H9 (cell line): Measurements from ENCODE around the gene PTPRF. TPM values are rescaled to one million over a fixed set of nuclear protein-coding genes. Genes with fewer than 3 reads are reported as not detected.
"Not testable (repeated sequence)": the region's sequence is repeated elsewhere in the genome, so short reads cannot be mapped to it uniquely, and the experiment has no call there.

ENCODE experiments used
- DNase-seq: peaks from one replicate; pipeline ENCODE4 v3.0.0-alpha.2; 2017
- H2AFZ ChIP-seq: one replicate; pipeline ENCODE4 v1.6.1; 2013; ENCODE audit warnings: mild to moderate bottlenecking, low read length, control low read depth, moderate library complexity
- H2AK5ac ChIP-seq: 2 replicates; pipeline ENCODE4 v1.6.1; 2013; ENCODE audit warnings: low read length, control low read depth, mixed read lengths; ENCODE audit not compliant: insufficient read length
- H2BK120ac ChIP-seq: one replicate; pipeline ENCODE4 v1.6.1; 2013; ENCODE audit warnings: low read depth, mild to moderate bottlenecking, low read length, control low read depth, inconsistent platforms; ENCODE audit not compliant: poor library complexity, severe bottlenecking
- H2BK12ac ChIP-seq: 2 replicates; pipeline ENCODE4 v1.6.1; 2013; ENCODE audit warnings: low read length, control low read depth, mixed read lengths, low read depth; ENCODE audit not compliant: insufficient read length
- H2BK15ac ChIP-seq: 2 replicates; pipeline ENCODE4 v1.6.1; 2013; ENCODE audit warnings: low read depth, low read length, control low read depth
- H2BK20ac ChIP-seq: one replicate; pipeline ENCODE4 v1.6.1; 2013; ENCODE audit warnings: low read depth, mild to moderate bottlenecking, low read length, control low read depth, inconsistent platforms; ENCODE audit not compliant: poor library complexity, severe bottlenecking
- H2BK5ac ChIP-seq: 2 replicates; pipeline ENCODE4 v1.6.1; 2013; ENCODE audit warnings: low read length, control low read depth, mixed read lengths; ENCODE audit not compliant: insufficient read length
- H3K14ac ChIP-seq: 2 replicates; pipeline ENCODE4 v1.6.1; 2013; ENCODE audit warnings: low read length, control low read depth; ENCODE audit not compliant: insufficient read depth
- H3K18ac ChIP-seq: 2 replicates; pipeline ENCODE4 v1.6.1; 2013; ENCODE audit warnings: low read depth, mild to moderate bottlenecking, mixed read lengths, low read length, control low read depth; ENCODE audit not compliant: insufficient read length
- H3K23ac ChIP-seq: 2 replicates; pipeline ENCODE4 v1.6.1; 2013; ENCODE audit warnings: low read length, control low read depth, mixed read lengths, low read depth; ENCODE audit not compliant: insufficient read length
- H3K23me2 ChIP-seq: 2 replicates; pipeline ENCODE4 v1.6.1; 2013; ENCODE audit warnings: low read depth, mild to moderate bottlenecking, mixed read lengths, low read length, control low read depth; ENCODE audit not compliant: insufficient read length, poor library complexity, severe bottlenecking
- H3K27ac ChIP-seq: 2 replicates; pipeline ENCODE4 v1.5.1; 2013; ENCODE audit warnings: low read length, control low read depth, mixed read lengths, low read depth; ENCODE audit not compliant: insufficient read length
- H3K27me3 ChIP-seq: 2 replicates; pipeline ENCODE4 v1.6.1; 2013; ENCODE audit warnings: low read length, control low read depth, inconsistent platforms; ENCODE audit not compliant: insufficient read depth
- H3K4ac ChIP-seq: 2 replicates; pipeline ENCODE4 v1.6.1; 2013; ENCODE audit warnings: low read depth, mild to moderate bottlenecking, control low read depth, inconsistent platforms, low read length, moderate library complexity
- H3K4me1 ChIP-seq: 2 replicates; pipeline ENCODE4 v1.6.1; 2013; ENCODE audit warnings: low read length, control low read depth, inconsistent platforms; ENCODE audit not compliant: insufficient read depth
- H3K4me2 ChIP-seq: 2 replicates; pipeline ENCODE4 v1.6.1; 2013; ENCODE audit warnings: low read length, control low read depth, mixed read lengths; ENCODE audit not compliant: insufficient read length, insufficient read depth
- H3K56ac ChIP-seq: 2 replicates; pipeline ENCODE4 v1.6.1; 2013; ENCODE audit warnings: low read depth, mild to moderate bottlenecking, mixed read lengths, low read length, control low read depth; ENCODE audit not compliant: insufficient read length
- H3K79me1 ChIP-seq: 2 replicates; pipeline ENCODE4 v1.6.1; 2013; ENCODE audit warnings: low read depth, mild to moderate bottlenecking, moderate library complexity, low read length, control low read depth, inconsistent platforms; ENCODE audit not compliant: insufficient read depth, poor library complexity, severe bottlenecking
- H3K79me2 ChIP-seq: 2 replicates; pipeline ENCODE4 v1.6.1; 2013; ENCODE audit warnings: low read length, control low read depth, inconsistent platforms; ENCODE audit not compliant: insufficient read depth
- H3K9ac ChIP-seq: 2 replicates; pipeline ENCODE4 v1.6.1; 2013; ENCODE audit warnings: low read length, control low read depth, mixed read lengths; ENCODE audit not compliant: insufficient read length; ENCODE audit errors: extremely low read depth
- H3K9me3 ChIP-seq: one replicate; pipeline ENCODE4 v1.6.1; 2013; ENCODE audit warnings: low read depth, low read length, inconsistent platforms; ENCODE audit not compliant: control insufficient read depth
- H3T11ph ChIP-seq: one replicate; pipeline ENCODE4 v1.6.1; 2013; ENCODE audit warnings: mild to moderate bottlenecking, low read length, control low read depth, inconsistent platforms
- H4K20me1 ChIP-seq: one replicate; pipeline ENCODE4 v1.6.1; 2013; ENCODE audit not compliant: control insufficient read depth, insufficient read length, insufficient read depth
- H4K5ac ChIP-seq: 2 replicates; pipeline ENCODE4 v1.6.1; 2013; ENCODE audit warnings: low read depth, mild to moderate bottlenecking, mixed read lengths, low read length, control low read depth; ENCODE audit not compliant: insufficient read length
- H4K8ac ChIP-seq: replicated peaks from 2 replicates; pipeline ENCODE4 v1.6.1; 2013; ENCODE audit warnings: low read length, control low read depth, mixed read lengths, low read depth; ENCODE audit not compliant: insufficient read length
- H4K91ac ChIP-seq: 2 replicates; pipeline ENCODE4 v1.6.1; 2013; ENCODE audit warnings: low read depth, mild to moderate bottlenecking, moderate library complexity, mixed read lengths, low read length, control low read depth; ENCODE audit not compliant: insufficient read length
- H3K27ac Mint-ChIP-seq, 3 experiments: 2 replicates in 2 of 3; 3 replicates in 1 of 3; pipeline ENCODE4 v1.8.0; 2020 to 2021; ENCODE audit warnings: mixed read lengths in 3 of 3, mild to moderate bottlenecking in 1 of 3, moderate library complexity in 1 of 3
- H3K27me3 Mint-ChIP-seq: 2 replicates; pipeline ENCODE4 v1.8.0; 2021; ENCODE audit warnings: low read depth, mild to moderate bottlenecking, moderate library complexity, mixed read lengths
- H3K36me3 Mint-ChIP-seq, 3 experiments: 2 replicates in 2 of 3; 3 replicates in 1 of 3; pipeline ENCODE4 v1.8.0; 2020 to 2021; ENCODE audit warnings: low read depth in 3 of 3, mixed read lengths in 3 of 3; ENCODE audit not compliant: insufficient read depth in 1 of 3
- H3K4me1 Mint-ChIP-seq, 2 experiments: 2 replicates each; pipeline ENCODE4 v1.8.0; 2020; ENCODE audit warnings: mixed read lengths in 2 of 2
- H3K4me3 Mint-ChIP-seq, 2 experiments: 2 replicates in 1 of 2; 3 replicates in 1 of 2; pipeline ENCODE4 v1.8.0; 2020 to 2021; ENCODE audit warnings: mild to moderate bottlenecking in 2 of 2, mixed read lengths in 2 of 2, moderate library complexity in 1 of 2
- H3K9me3 Mint-ChIP-seq, 2 experiments: 2 replicates in 1 of 2; 3 replicates in 1 of 2; pipeline ENCODE4 v1.8.0; 2020; ENCODE audit warnings: mild to moderate bottlenecking in 2 of 2, mixed read lengths in 2 of 2, moderate library complexity in 1 of 2
- CTCF ChIP-seq: fragments of 200-600 bp; sonication (generic); conservative IDR thresholded peaks from 3 replicates; pipeline ENCODE4 v1.8.0; 2021; ENCODE audit warnings: antibody characterized with exemption, mild to moderate bottlenecking
- WGBS: extraction: QIAGEN DNeasy Blood & Tissue Kit; methylation state at CpG from one replicate; pipeline ENCODE4 v1.1.7; 2013; ENCODE audit warnings: missing lambda C conversion rate, low lambda C conversion rate, mixed read lengths; ENCODE audit not compliant: insufficient read length; ENCODE audit errors: extremely low coverage; 5-methylcytosine and 5-hydroxymethylcytosine counted together
- total RNA-seq: library from RNA; stranded (reverse); gene quantifications from 2 replicates; pipeline ENCODE4 v1.2.1, GENCODE V29; 2021

The PTPRF gene
- total RNA-seq, 1 experiment from 2014 or later, result 193 TPM

- Mint-ChIP-seq H3K4me3 (peak overlapping the region in 1 of 2 experiments; percentile 7; a peak in 2 of 5 replicates), H3K27me3 (no peaks in the 10 kb centered on the region), H3K9me3 (no peaks in the 10 kb centered on the region; a peak in 1 of 5 replicates), H3K27ac (peak overlapping the region; percentile 95 to 100 (median 97); a peak in 6 of 7 replicates), H3K4me1 (peaks cover 80 to 89% of the 10 kb centered on the region in 2 experiments), H3K36me3 (peaks cover 5 to 34% (median 33%) of the 10 kb centered on the region in 3 experiments; a peak in 6 of 7 replicates)
- no peaks in the 10 kb centered on the region for H3K9me3 ChIP-seq
- no peak overlapping the region for H2BK15ac ChIP-seq
- no peaks in the 10 kb centered on the region; the same call in 1 of the 2 replicates for H3K79me2 ChIP-seq
- H3K27me3 ChIP-seq, result no peaks in the 10 kb centered on the region
- no peak overlapping the region for H2BK20ac ChIP-seq
- no CpG with 5 or more reads among the region's 18 CpGs for WGBS
- H3K27ac ChIP-seq, result no peak overlapping the region
- no peak overlapping the region for H3K4ac ChIP-seq
- H2AFZ ChIP-seq, result no peak overlapping the region
- H2BK5ac ChIP-seq, result no peak overlapping the region
- no peak for TF ChIP-seq CTCF
- H3K14ac ChIP-seq, result no peak overlapping the region
- peaks cover 3% of the 10 kb centered on the region for H3K79me1 ChIP-seq
- no peak overlapping the region for H2BK120ac ChIP-seq
- H3K4me1 ChIP-seq, result no peaks in the 10 kb centered on the region; the same call in 1 of the 2 replicates
- no peak overlapping the region for H2BK12ac ChIP-seq
- no peak overlapping the region for H4K8ac ChIP-seq
- no peak overlapping the region for H3K4me2 ChIP-seq
- H3K9ac ChIP-seq, result no peak overlapping the region
- H3K23me2 ChIP-seq, result no peaks in the 10 kb centered on the region
- H2AK5ac ChIP-seq, result no peak overlapping the region
- H4K5ac ChIP-seq, result no peak overlapping the region
- no peaks in the 10 kb centered on the region for H4K20me1 ChIP-seq
- no peak overlapping the region for H4K91ac ChIP-seq
- H3K56ac ChIP-seq, result no peak overlapping the region
- DNase-seq, result no peak
- peak overlapping the region; percentile 62 for H3K18ac ChIP-seq
- H3K23ac ChIP-seq, result no peak overlapping the region
- H3T11ph ChIP-seq, result no peak overlapping the region
Observed at GRCh38 chr1:43548285-43549271, 17.9 kb downstream of the PTPRF start.

DNA sequence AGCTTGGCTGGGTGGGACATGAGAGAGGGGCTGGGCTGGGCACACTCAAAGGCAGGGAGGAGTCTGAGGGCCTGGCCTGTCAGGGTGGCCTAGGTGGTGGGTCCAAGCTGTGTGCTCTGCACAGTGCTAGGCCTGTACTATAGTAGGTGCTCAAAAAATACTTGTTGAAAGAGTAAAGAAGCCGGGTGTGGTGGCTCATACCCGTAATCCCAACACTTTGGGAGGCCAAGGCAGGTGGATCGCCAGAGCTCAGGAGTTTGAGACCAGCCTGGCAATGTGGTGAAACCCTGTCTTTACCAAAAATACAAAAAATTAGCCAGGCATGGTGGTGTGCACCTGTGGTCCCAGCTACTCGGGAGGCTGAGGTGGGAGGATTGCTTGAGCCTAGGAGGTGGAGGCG is 18.7 kb downstream of the PTPRF start:
- peak overlapping the region; percentile 1 for H3K4me2 ChIP-seq
- peaks cover 82 to 92% of the 10 kb centered on the region in 2 experiments for H3K4me1 Mint-ChIP-seq
- H3K9ac ChIP-seq, result not testable (repeated sequence)

More for the DNA sequence above, 18.7 kb downstream of the PTPRF start:
- not testable (repeated sequence) for H3K9me3 ChIP-seq, H3K56ac ChIP-seq, DNase-seq, H2AK5ac ChIP-seq, H3K4me1 ChIP-seq, H2BK5ac ChIP-seq, H3K79me1 ChIP-seq, H3K23ac ChIP-seq, H2BK15ac ChIP-seq, H2AFZ ChIP-seq, H2BK12ac ChIP-seq, H2BK120ac ChIP-seq, H4K8ac ChIP-seq, H3T11ph ChIP-seq, H3K14ac ChIP-seq, H3K9me3 Mint-ChIP-seq, H3K23me2 ChIP-seq, H3K4ac ChIP-seq, H4K20me1 ChIP-seq, H3K27me3 Mint-ChIP-seq, H3K79me2 ChIP-seq, H4K91ac ChIP-seq, H3K27ac ChIP-seq, H3K27me3 ChIP-seq, H4K5ac ChIP-seq, H2BK20ac ChIP-seq
- no CpG with 5 or more reads among the region's 5 CpGs for WGBS
- Mint-ChIP-seq H3K4me3 (peak overlapping the region; percentile 48 to 73; a peak in 4 of 5 replicates), H3K27ac (peak overlapping the region; percentile 95 to 100 (median 97)), H3K36me3 (peaks cover 12 to 40% (median 39%) of the 10 kb centered on the region in 3 experiments; a peak in 6 of 7 replicates)
- peak overlapping the region; percentile 62 for H3K18ac ChIP-seq
